HEK293 (cell line): Measurements from ENCODE around the gene BORCS5.

ENCODE experiments used
- CTCF ChIP-seq: fragments of 450-650 bp; formaldehyde crosslinking; IDR thresholded peaks from 2 replicates; pipeline ENCODE4 v1.5.1; 2016; ENCODE audit warnings: missing biosample characterization, missing genetic modification characterization
- OVOL3 ChIP-seq: fragments of 450-650 bp; formaldehyde crosslinking; IDR thresholded peaks from 2 replicates; pipeline ENCODE4 v1.5.1; 2016; ENCODE audit warnings: missing biosample characterization, missing genetic modification characterization
- SP2 ChIP-seq: fragments of 450-650 bp; formaldehyde crosslinking; IDR thresholded peaks from 2 replicates; pipeline ENCODE4 v1.5.1; 2016; ENCODE audit warnings: missing biosample characterization, missing genetic modification characterization
- ZNF10 ChIP-seq: fragments of 450-650 bp; formaldehyde crosslinking; IDR thresholded peaks from 2 replicates; pipeline ENCODE4 v1.5.1; 2017; ENCODE audit warnings: missing biosample characterization, missing genetic modification characterization
- ZNF221 ChIP-seq: fragments of 450-650 bp; formaldehyde crosslinking; IDR thresholded peaks from 2 replicates; pipeline ENCODE4 v1.5.1; 2017; ENCODE audit warnings: missing biosample characterization, missing genetic modification characterization, borderline replicate concordance
- ZNF239 ChIP-seq: fragments of 450-650 bp; formaldehyde crosslinking; IDR thresholded peaks from 2 replicates; pipeline ENCODE4 v1.5.1; 2016; ENCODE audit warnings: missing biosample characterization, missing genetic modification characterization
- ZNF24 ChIP-seq: fragments of 450-650 bp; formaldehyde crosslinking; IDR thresholded peaks from 2 replicates; pipeline ENCODE4 v1.5.1; 2016; ENCODE audit warnings: missing biosample characterization, missing genetic modification characterization
- ZNF548 ChIP-seq: fragments of 450-650 bp; formaldehyde crosslinking; IDR thresholded peaks from 2 replicates; pipeline ENCODE4 v1.5.1; 2016; ENCODE audit warnings: missing biosample characterization, missing genetic modification characterization
- ZNF629 ChIP-seq: fragments of 450-650 bp; formaldehyde crosslinking; IDR thresholded peaks from 2 replicates; pipeline ENCODE4 v1.5.1; 2017; ENCODE audit warnings: missing biosample characterization, missing genetic modification characterization
- TF ChIP-seq, protein P1 (sequence below): fragments of 450-650 bp; formaldehyde crosslinking; IDR thresholded peaks from 2 replicates; pipeline ENCODE4 v1.5.1; 2016; ENCODE audit warnings: missing biosample characterization, missing genetic modification characterization

GRCh38 chr12:12428961-12429657, 72.2 kb downstream of the BORCS5 start:
- TF ChIP-seq ZNF239 (tag by site-specific recombination) (no peak), ZNF221 (no peak), OVOL3 (no peak), ZNF548 (tag by site-specific recombination) (no peak), CTCF (tag by site-specific recombination) (no peak), ZNF629 (tag by site-specific recombination) (no peak), SP2 (tag by site-specific recombination) (no peak), ZNF24 (tag by site-specific recombination) (no peak), ZNF10 (tag by site-specific recombination) (no peak)
- TF ChIP-seq, protein P1, sequence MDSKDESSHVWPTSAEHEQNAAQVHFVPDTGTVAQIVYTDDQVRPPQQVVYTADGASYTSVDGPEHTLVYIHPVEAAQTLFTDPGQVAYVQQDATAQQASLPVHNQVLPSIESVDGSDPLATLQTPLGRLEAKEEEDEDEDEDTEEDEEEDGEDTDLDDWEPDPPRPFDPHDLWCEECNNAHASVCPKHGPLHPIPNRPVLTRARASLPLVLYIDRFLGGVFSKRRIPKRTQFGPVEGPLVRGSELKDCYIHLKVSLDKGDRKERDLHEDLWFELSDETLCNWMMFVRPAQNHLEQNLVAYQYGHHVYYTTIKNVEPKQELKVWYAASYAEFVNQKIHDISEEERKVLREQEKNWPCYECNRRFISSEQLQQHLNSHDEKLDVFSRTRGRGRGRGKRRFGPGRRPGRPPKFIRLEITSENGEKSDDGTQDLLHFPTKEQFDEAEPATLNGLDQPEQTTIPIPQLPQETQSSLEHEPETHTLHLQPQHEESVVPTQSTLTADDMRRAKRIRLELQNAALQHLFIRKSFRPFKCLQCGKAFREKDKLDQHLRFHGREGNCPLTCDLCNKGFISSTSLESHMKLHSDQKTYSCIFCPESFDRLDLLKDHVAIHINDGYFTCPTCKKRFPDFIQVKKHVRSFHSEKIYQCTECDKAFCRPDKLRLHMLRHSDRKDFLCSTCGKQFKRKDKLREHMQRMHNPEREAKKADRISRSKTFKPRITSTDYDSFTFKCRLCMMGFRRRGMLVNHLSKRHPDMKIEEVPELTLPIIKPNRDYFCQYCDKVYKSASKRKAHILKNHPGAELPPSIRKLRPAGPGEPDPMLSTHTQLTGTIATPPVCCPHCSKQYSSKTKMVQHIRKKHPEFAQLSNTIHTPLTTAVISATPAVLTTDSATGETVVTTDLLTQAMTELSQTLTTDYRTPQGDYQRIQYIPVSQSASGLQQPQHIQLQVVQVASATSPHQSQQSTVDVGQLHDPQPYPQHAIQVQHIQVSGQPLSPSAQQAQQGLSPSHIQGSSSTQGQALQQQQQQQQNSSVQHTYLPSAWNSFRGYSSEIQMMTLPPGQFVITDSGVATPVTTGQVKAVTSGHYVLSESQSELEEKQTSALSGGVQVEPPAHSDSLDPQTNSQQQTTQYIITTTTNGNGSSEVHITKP (tag by site-specific recombination): no peak
